Transverse colon (tissue), 4 donors: ENCODE data around the gene CDK11A.
"Not testable (repeated sequence)": the region's sequence is repeated elsewhere in the genome, so short reads cannot be mapped to it uniquely, and the experiment has no call there.

Source experiments
- CTCF ChIP-seq, 5 experiments: fragments of 200-600 bp in 3 of 5; fragments of 450-650 bp in 2 of 5; sonication (generic) in 3 of 5; IDR thresholded peaks; 1 replicate in 2 of 5; 2 replicates in 3 of 5; pipeline ENCODE4 v1.5.1; 2016 to 2017; ENCODE audit warnings: antibody characterized with exemption in 5 of 5, inconsistent platforms in 3 of 5, mild to moderate bottlenecking in 2 of 5, moderate library complexity in 1 of 5
- POLR2A ChIP-seq: fragments of 450-650 bp; IDR thresholded peaks from one replicate; pipeline ENCODE4 v1.6.1; 2016; ENCODE audit warnings: antibody characterized with exemption, mild to moderate bottlenecking, moderate library complexity
- POLR2AphosphoS5 ChIP-seq, 3 donors: sonication (generic); formaldehyde crosslinking; IDR thresholded peaks; one replicate each; pipeline ENCODE4 v1.6.1; 2016; ENCODE audit warnings: antibody characterized with exemption in 3 of 3

GRCh38 chr1:1689526-1689925 lies 34.6 kb downstream of the CDK11A start:
- TF ChIP-seq CTCF (IDR thresholded peaks at IDR 0.05); POLR2A; POLR2AphosphoS5 (IDR thresholded peaks at IDR 0.05): not testable (repeated sequence)
